HCT116 (cell line): ENCODE data around the gene DCTN3. TPM values are rescaled to one million over a fixed set of nuclear protein-coding genes. Genes with fewer than 3 reads are reported as not detected.

Experiments
- ATAC-seq: fragments of 200-7000 bp; cut with Tn5 transposase; 2 replicates; pipeline ENCODE4 v1.9.1; 2020; ENCODE audit warnings: mild to moderate bottlenecking, moderate library complexity
- BruUV-seq: library from RNA; stranded (reverse); fragments of 400-500 nt; replicated peaks from 2 replicates; lab custom pipeline; 2021; lab: Mats Ljungman, UMichigan
- CTCF ChIA-PET: fragments of 300-600 bp; sonication (Branson Sonifier 250); formaldehyde crosslinking; loops from one replicate; lab custom pipeline; 2021; ENCODE audit warnings: antibody characterized with exemption; lab: Charles Lee
- POLR2A ChIA-PET: fragments of 300-600, 350-600 bp; sonication (Branson Sonifier 250); formaldehyde crosslinking; loops from one replicate; lab custom pipeline; 2021; ENCODE audit warnings: antibody characterized with exemption; lab: Charles Lee
- RAD21 ChIA-PET, 2 experiments: fragments of 300-600 bp; sonication (Branson Sonifier 250); formaldehyde crosslinking; loops; one replicate each; lab custom pipeline; 2023; ENCODE audit warnings: low total read pairs in 2 of 2; ENCODE audit not compliant: uncharacterized antibody in 2 of 2, unreplicated experiment in 2 of 2, low non-redundant PET in 1 of 2; lab: Charles Lee
- DNase-seq: peaks from one replicate; pipeline ENCODE4 v3.0.0-alpha.2; 2010; ENCODE audit warnings: low read depth, low spot score
- H2AFZ ChIP-seq: fragments of 200-600 bp; shearing (Covaris generic), sonication (generic); 2 replicates; pipeline ENCODE4 v1.6.1; 2017; ENCODE audit warnings: low read depth, mixed run types, mixed read lengths, antibody characterized with exemption, low read length; ENCODE audit not compliant: poor library complexity, severe bottlenecking
- H3K27ac ChIP-seq: 2 replicates; pipeline ENCODE4 v1.5.1; 2012; ENCODE audit warnings: low read depth, low read length
- H3K27me3 ChIP-seq: fragments of 200-600 bp; sonication (generic); 2 replicates; pipeline ENCODE4 v1.6.1; 2016; ENCODE audit warnings: mixed run types, low read length, mixed read lengths; ENCODE audit not compliant: insufficient read depth
- H3K36me3 ChIP-seq, 2 experiments: fragments of 200-500 bp in 1 of 2; fragments of 200-600 bp in 1 of 2; sonication (Bioruptor generic) in 1 of 2; sonication (generic) in 1 of 2; 2 replicates each; pipeline versions ENCODE4 v1.5.1 to v1.6.1; 2014 to 2016; ENCODE audit warnings: low read length in 2 of 2, inconsistent platforms in 1 of 2, mixed read lengths in 1 of 2, mixed run types in 1 of 2; ENCODE audit not compliant: insufficient read depth in 2 of 2, control insufficient read depth in 1 of 2
- H3K4me1 ChIP-seq, 2 experiments: fragments of 200-600 bp in 1 of 2; sonication (generic) in 1 of 2; 2 replicates each; pipeline versions ENCODE4 v1.5.1 to v1.6.1; 2012 to 2017; ENCODE audit warnings: low read length in 2 of 2, inconsistent platforms in 1 of 2, mild to moderate bottlenecking in 1 of 2, mixed read lengths in 1 of 2, mixed run types in 1 of 2, moderate library complexity in 1 of 2; ENCODE audit not compliant: insufficient read depth in 2 of 2, control insufficient read depth in 1 of 2
- H3K4me2 ChIP-seq: fragments of 200-600 bp; sonication (generic); 2 replicates; pipeline ENCODE4 v1.6.1; 2017; ENCODE audit warnings: mixed run types, low read length, mixed read lengths
- H3K4me3 ChIP-seq, 2 experiments: fragments of 200-600 bp in 1 of 2; sonication (generic) in 1 of 2; replicated peaks in 1 of 2; 2 replicates each; pipeline ENCODE4 v1.5.1; 2011 to 2016; ENCODE audit warnings: low read length in 2 of 2, control low read depth in 1 of 2, low read depth in 1 of 2, mild to moderate bottlenecking in 1 of 2, mixed read lengths in 1 of 2, mixed run types in 1 of 2
- H3K79me2 ChIP-seq: fragments of 200-600 bp; sonication (generic); 2 replicates; pipeline ENCODE4 v1.6.1; 2017; ENCODE audit warnings: mild to moderate bottlenecking, mixed run types, low read length, moderate library complexity, mixed read lengths; ENCODE audit not compliant: insufficient read depth
- H3K9ac ChIP-seq: fragments of 200-600 bp; sonication (generic); 2 replicates; pipeline ENCODE4 v1.6.1; 2016; ENCODE audit warnings: low read length, mixed read lengths
- H3K9me2 ChIP-seq: fragments of 200-600 bp; sonication (generic), shearing (Covaris generic); 2 replicates; pipeline ENCODE4 v1.6.1; 2017; ENCODE audit warnings: mixed run types, mild to moderate bottlenecking, moderate library complexity; ENCODE audit not compliant: insufficient read depth
- H3K9me3 ChIP-seq, 2 experiments: fragments of 200-500 bp in 1 of 2; fragments of 200-600 bp in 1 of 2; sonication (Bioruptor generic) in 1 of 2; sonication (generic) in 1 of 2; 2 replicates each; pipeline ENCODE4 v1.6.1; 2014 to 2017; ENCODE audit warnings: low read length in 2 of 2, mixed read lengths in 2 of 2, inconsistent platforms in 1 of 2, low read depth in 1 of 2, mild to moderate bottlenecking in 1 of 2, mixed run types in 1 of 2, moderate library complexity in 1 of 2; ENCODE audit not compliant: control insufficient read depth in 1 of 2, insufficient read depth in 1 of 2
- H4K20me1 ChIP-seq: fragments of 200-600 bp; sonication (generic), shearing (Covaris generic); 2 replicates; pipeline ENCODE4 v1.6.1; 2017; ENCODE audit warnings: mixed run types, mild to moderate bottlenecking, moderate library complexity; ENCODE audit not compliant: insufficient read depth
- EGR1 ChIP-seq: IDR thresholded peaks from 2 replicates; pipeline ENCODE4 v1.6.1; 2012; ENCODE audit warnings: low read depth
- EZH2 ChIP-seq: fragments of 200-600 bp; sonication (generic); IDR thresholded peaks from 2 replicates; pipeline ENCODE4 v1.6.1; 2017; ENCODE audit warnings: antibody characterized with exemption, mixed run types
- EZH2phosphoT487 ChIP-seq: fragments of 200-600 bp; IDR thresholded peaks from 2 replicates; pipeline ENCODE4 v1.6.1; 2018; ENCODE audit warnings: antibody characterized with exemption, borderline replicate concordance
- POLR2A ChIP-seq: IDR thresholded peaks from 2 replicates; pipeline ENCODE4 v1.7.0; 2011; ENCODE audit warnings: borderline replicate concordance; ENCODE audit not compliant: insufficient read depth, insufficient read length; ENCODE audit errors: extremely low read depth
- RAD21 ChIP-seq: IDR thresholded peaks from 2 replicates; pipeline ENCODE4 v1.6.1; 2012; ENCODE audit warnings: low read depth, mild to moderate bottlenecking
- SIN3A ChIP-seq: IDR thresholded peaks from 2 replicates; pipeline ENCODE4 v1.6.1; 2012; ENCODE audit warnings: low read depth
- SRF ChIP-seq: IDR thresholded peaks from 2 replicates; pipeline ENCODE4 v1.6.1; 2012; ENCODE audit warnings: low read depth
- TCF7L2 ChIP-seq: IDR thresholded peaks from 2 replicates; pipeline ENCODE4 v1.7.0; 2011; ENCODE audit warnings: borderline replicate concordance, inconsistent platforms; ENCODE audit not compliant: insufficient read depth, insufficient read length; ENCODE audit errors: extremely low read depth
- ZFX ChIP-seq: fragments of 450-650 bp; IDR thresholded peaks from 2 replicates; pipeline ENCODE4 v1.6.1; 2017
- ZNF274 ChIP-seq: fragments of 200-500 bp; sonication (Bioruptor generic); IDR thresholded peaks from 2 replicates; pipeline ENCODE4 v1.6.1; 2014; ENCODE audit warnings: mild to moderate bottlenecking, low read depth, low read length, inconsistent platforms
- intact Hi-C: fragments of 100-400 bp; cut with micrococcal nuclease; formaldehyde crosslinking; loops from 2 replicates; pipeline ENCODE4 v1.10.0; 2022
- total RNA-seq: library from RNA; stranded (reverse); gene quantifications from one replicate; pipeline ENCODE4 v1.2.1, GENCODE V29; 2021; ENCODE audit not compliant: unreplicated experiment
- TF ChIP-seq, protein P1 (sequence below): IDR thresholded peaks from 2 replicates; pipeline ENCODE4 v1.6.1; 2012
- TF ChIP-seq, protein P2 (sequence below): IDR thresholded peaks from 2 replicates; pipeline ENCODE4 v1.6.1; 2012

DCTN3 gene
- total RNA-seq, 1 experiment from 2014 or later = 64.0 TPM

DNA sequence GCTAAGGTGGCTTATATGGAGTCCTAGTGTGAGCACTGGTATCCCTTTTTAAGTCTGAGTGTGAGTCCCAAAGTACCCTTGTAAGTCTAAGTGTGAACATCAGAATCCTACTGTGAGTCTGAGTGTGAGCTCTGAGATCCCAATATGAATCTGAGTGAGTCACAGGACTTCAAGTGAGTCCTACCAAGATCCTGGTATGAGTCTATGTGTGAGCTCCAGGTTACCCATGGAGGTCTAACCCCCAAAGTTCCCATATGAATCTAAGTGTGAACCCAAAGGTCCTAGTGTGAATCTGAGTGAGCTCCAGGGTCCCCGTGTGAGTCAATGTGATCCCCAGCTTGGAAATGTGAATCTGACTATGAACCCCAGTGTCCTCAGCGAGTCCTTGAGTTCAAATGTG lies 33.0 kb downstream of the DCTN3 start:
- no peaks in the 10 kb centered on the region for H3K9me3 ChIP-seq
- H3K9ac ChIP-seq = no peak overlapping the region
- no peak for ATAC-seq
- no peaks in the 10 kb centered on the region for H4K20me1 ChIP-seq
- CTCF ChIA-PET = interaction anchor here (1.3 to 1.4 kb wide), 2 partner anchors 40 to 183 kb away, joined by 3 to 5 read pairs; no protein-coding TSS in a partner anchor
- no peaks in the 10 kb centered on the region for H3K36me3 ChIP-seq
- no TSS peak for BruUV-seq
- peaks cover 0 to 8% of the 10 kb centered on the region in 2 experiments; a peak in 2 of 4 replicates for H3K4me1 ChIP-seq
- intact Hi-C loops = no loop called here
- no peak for TF ChIP-seq EZH2phosphoT487
- TF ChIP-seq EGR1 = no peak
- no peak for TF ChIP-seq SRF
- TF ChIP-seq, protein P1, sequence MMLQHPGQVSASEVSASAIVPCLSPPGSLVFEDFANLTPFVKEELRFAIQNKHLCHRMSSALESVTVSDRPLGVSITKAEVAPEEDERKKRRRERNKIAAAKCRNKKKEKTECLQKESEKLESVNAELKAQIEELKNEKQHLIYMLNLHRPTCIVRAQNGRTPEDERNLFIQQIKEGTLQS = no peak
- TF ChIP-seq, protein P2, sequence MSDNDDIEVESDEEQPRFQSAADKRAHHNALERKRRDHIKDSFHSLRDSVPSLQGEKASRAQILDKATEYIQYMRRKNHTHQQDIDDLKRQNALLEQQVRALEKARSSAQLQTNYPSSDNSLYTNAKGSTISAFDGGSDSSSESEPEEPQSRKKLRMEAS = no peak
- TF ChIP-seq RAD21 = no peak
- no peak for TF ChIP-seq TCF7L2
- no peak for TF ChIP-seq SIN3A
- no peak for TF ChIP-seq EZH2
- TF ChIP-seq POLR2A = no peak
- TF ChIP-seq ZNF274 = no peak
- TF ChIP-seq ZFX = no peak
- no peak overlapping the region for H3K4me3 ChIP-seq
- no peak overlapping the region for H3K27ac ChIP-seq
- no peaks in the 10 kb centered on the region for H3K9me2 ChIP-seq
- no peak overlapping the region for H2AFZ ChIP-seq
- DNase-seq = no peak
- no peak overlapping the region for H3K4me2 ChIP-seq
- no peaks in the 10 kb centered on the region for H3K79me2 ChIP-seq
- RAD21 ChIA-PET = no interaction called here
- H3K27me3 ChIP-seq = peaks cover 13% of the 10 kb centered on the region; the same call in 1 of the 2 replicates
- POLR2A ChIA-PET = no interaction called here
